ENCODE data around the gene ANXA8L1.
"Not testable (repeated sequence)": the region's sequence is repeated elsewhere in the genome, so short reads cannot be mapped to it uniquely, and the experiment has no call there.

Gene ANXA8L1

GRCh38 chr10:46398212-46398886 lies 22.8 kb downstream of the ANXA8L1 start:
- not testable (repeated sequence) for DNase-seq

GRCh38 chr10:46409556-46409955 lies 34.0 kb downstream of the ANXA8L1 start:
- not testable (repeated sequence) for DNase-seq

GRCh38 chr10:46411123-46411522 lies 35.5 kb downstream of the ANXA8L1 start:
- not testable (repeated sequence) for DNase-seq

GRCh38 chr10:46412665-46413064 lies 37.1 kb downstream of the ANXA8L1 start:
- not testable (repeated sequence) for DNase-seq

GRCh38 chr10:46415291-46415690 lies 39.7 kb downstream of the ANXA8L1 start:
- not testable (repeated sequence) for DNase-seq

GRCh38 chr10:46418283-46418682 lies 42.7 kb downstream of the ANXA8L1 start:
- DNase-seq, result not testable (repeated sequence)

GRCh38 chr10:46419570-46420379 lies 44.2 kb downstream of the ANXA8L1 start:
- not testable (repeated sequence) for DNase-seq

- not testable (repeated sequence) for DNase-seq
These were observed 48.0 kb downstream of the ANXA8L1 start for GRCh38 chr10:46423550-46423949.

- DNase-seq, result not testable (repeated sequence)
These were observed 65.4 kb downstream of the ANXA8L1 start for GRCh38 chr10:46440942-46441341.

Measured in NCI-H446 treated with DMSO at 0.1 percent for 48 hours (cell line).